Hematopoietic multipotent progenitor cell treated with erythropoietin and hydrocortisone succinate and interleukin-3 and kit ligand, for 6 days (in vitro differentiated cells): ENCODE measurements around the gene ERLEC1.
"Not testable (repeated sequence)": the region's sequence is repeated elsewhere in the genome, so short reads cannot be mapped to it uniquely, and the experiment has no call there.

Source experiments
- DNase-seq: peaks from one replicate; pipeline ENCODE4 v3.0.0-alpha.2; 2015

The ERLEC1 gene, protein sequence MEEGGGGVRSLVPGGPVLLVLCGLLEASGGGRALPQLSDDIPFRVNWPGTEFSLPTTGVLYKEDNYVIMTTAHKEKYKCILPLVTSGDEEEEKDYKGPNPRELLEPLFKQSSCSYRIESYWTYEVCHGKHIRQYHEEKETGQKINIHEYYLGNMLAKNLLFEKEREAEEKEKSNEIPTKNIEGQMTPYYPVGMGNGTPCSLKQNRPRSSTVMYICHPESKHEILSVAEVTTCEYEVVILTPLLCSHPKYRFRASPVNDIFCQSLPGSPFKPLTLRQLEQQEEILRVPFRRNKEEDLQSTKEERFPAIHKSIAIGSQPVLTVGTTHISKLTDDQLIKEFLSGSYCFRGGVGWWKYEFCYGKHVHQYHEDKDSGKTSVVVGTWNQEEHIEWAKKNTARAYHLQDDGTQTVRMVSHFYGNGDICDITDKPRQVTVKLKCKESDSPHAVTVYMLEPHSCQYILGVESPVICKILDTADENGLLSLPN

DNA sequence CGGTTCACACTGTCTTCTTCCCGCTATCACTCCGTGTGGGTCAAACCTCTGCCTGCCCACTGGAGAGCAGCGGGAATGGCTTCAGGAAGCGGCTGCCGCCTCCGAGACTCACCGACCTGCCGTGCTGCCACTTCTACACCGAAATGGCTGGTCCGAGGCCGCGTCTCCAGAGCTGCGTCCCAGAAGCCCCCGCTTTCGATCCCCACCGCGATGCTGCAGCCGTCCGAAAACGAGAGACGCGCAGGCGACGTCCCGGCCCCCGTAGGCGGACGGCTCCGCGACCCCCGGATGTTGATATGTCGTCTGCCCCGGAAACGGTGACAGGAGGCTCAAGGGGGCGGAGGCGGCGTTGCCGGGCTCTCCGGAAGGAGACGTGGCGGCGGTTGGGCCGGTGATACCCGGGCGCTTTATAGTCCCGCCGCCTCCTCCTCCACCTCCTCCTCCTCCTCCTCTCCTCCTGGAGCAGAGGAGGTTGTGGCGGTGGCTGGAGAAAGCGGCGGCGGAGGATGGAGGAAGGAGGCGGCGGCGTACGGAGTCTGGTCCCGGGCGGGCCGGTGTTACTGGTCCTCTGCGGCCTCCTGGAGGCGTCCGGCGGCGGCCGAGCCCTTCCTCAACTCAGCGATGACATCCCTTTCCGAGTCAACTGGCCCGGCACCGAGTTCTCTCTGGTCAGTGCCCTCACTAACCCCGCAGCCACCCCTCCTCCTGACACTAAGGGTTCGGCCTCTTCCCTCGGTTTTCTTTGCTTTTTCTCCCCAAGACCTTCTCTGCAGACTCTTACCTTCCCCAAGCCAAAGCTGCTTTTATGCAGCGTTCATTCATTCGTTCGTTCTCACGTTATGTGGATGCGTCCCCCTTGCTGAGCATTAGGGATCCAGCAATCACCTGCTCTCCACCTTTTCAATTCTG is at the start of gene ERLEC1, which contains the start of gene ASB3:
Gene ERLEC1, plus strand, starts transcription at position 340 of the 909 bp plus-strand sequence. Its CDS starts 167 bp downstream, at position 507.
Gene ASB3, minus strand, starts transcription at position 249 of the 909 bp plus-strand sequence. CDS start 21,381 bp downstream, outside the sequence.
- DNase-seq = peak; percentile 94

DNA sequence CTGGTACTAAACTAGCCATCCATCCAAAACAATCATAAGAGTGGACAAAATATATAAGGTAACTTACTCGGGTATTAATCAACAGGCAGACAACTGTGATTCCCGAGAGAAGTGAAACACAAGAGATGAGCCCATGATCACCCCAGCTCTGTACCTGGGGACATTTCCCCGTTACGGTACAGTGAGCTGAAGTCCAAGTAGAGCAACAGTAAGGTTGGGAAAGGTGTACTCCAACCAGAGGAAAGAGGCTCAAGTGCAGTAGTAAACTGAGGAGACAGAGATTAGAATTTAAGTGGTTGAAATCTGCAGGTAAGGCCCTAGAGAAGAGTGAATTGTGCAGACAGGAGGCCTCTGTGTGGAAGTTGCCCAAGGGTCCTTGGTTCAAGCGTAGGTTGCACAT is 49.8 kb upstream of the ERLEC1 start:
- no peak for DNase-seq

DNA sequence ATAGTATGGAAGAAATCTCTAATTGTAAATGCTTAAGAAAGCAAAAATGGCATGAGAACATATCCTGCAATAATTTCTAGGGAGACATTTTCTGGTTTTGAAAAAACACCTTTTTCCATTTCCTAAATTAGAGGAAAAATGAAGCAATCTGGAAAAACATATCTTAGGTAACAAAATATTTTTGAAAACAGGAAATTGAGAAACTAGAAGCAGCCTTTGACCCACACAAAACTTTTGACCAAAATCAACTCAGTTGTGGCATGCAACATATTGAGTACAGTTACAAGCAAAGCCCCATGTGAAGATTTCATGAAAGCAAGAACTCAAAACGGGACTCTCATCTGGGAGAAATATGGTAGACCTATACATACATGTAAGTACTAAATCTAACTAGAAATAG is 47.8 kb upstream of the ERLEC1 start:
- no peak for DNase-seq

DNA sequence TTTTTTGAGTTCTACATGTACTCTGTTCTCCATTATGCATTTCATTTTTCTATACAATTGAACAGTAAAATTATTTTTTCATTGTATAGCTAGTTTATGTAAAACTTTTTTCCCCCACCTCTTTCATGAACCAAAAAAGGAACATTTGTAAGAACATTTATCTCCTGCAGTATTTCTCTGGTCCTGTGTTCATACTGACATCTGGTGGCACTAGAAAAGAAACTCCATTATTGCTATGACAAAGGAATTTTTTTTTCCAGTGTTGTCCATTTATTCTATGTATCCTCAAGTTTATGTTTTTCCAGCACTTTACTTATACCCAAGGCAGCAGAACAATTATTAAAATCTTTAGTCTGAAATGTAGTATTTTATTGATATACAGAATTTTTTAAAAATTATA is 46.7 kb upstream of the ERLEC1 start:
- DNase-seq = peak; percentile 54

DNA sequence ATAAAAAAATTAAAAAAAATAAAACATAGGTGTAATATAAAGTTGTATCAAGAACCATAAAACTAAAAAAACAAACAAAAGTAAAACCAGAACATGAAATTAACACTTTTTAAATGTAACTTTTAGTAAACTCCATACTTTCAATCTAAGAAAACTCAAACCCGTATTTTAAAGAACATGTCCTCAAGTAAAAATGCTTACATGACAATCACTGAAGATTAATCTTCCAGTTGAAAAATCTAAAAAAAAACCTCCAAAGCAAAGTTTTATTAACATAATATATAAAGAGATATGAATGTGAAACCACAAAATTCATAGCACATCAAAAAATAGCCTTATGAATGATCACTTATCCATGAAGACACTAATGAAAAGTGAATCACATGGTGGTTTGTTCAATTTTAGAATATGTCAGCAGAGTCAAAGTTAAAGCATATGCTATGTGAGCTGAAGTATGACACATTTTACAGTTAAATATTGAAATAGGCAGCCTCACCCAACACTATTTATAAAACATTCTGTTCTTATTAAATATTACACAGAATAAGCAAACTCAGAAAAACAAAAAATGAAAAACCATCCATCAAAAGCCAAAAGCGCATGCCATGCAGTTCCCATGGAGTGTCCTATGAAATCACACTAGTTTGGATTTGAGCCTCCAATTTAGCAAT is 42.3 kb upstream of the ERLEC1 start:
- no peak for DNase-seq

DNA sequence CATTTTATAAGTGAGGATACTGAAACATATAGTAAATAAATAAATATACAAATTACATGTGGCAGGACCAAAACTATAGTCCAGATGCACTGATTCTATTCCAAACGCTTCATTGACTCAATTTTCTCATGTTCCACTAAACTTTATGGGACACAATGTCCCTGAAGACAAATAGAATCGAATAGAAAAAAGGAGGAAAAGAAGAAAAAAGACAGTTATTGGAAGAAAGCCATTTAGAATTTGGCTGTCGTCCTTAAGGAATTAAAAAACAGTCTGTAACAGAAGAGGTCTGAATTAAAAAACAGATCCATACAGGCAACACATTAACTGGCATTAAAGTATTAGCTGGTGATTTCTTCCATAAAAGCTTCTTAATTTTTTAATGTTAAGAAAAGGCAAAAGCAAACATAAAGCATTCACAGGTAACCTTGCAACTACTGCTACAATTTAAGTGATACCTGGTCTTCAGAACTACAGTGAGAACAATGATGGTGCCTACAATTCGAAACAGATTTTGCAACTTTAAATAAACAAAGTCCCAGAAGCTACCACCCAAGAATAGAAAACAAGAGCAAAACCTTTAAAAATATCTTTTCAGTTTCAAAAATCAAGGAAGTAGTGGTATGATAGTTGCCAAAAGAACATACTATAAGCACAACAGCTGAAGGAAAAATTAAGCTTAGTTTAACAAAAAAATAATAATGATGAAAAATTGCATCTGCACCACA is 36.6 kb upstream of the ERLEC1 start:
- no peak for DNase-seq

DNA sequence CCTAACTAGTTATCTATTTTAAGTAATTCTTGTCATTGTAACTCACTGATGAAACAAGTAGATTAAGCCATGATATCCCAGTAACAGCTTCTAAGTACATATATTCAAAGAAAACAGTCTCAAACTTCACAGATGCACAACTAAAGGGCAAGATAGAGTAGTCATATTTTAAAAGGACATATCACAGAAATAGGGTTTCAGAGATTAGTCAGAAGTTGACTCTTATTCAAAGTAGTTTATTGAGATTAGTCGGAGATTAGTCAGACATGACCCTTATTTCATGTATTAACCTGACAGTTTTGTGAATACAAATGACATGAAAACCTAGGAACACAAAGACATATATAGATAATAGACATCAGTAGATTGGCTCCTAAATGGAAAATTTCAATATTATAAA is 35.1 kb upstream of the ERLEC1 start:
- no peak for DNase-seq

DNA sequence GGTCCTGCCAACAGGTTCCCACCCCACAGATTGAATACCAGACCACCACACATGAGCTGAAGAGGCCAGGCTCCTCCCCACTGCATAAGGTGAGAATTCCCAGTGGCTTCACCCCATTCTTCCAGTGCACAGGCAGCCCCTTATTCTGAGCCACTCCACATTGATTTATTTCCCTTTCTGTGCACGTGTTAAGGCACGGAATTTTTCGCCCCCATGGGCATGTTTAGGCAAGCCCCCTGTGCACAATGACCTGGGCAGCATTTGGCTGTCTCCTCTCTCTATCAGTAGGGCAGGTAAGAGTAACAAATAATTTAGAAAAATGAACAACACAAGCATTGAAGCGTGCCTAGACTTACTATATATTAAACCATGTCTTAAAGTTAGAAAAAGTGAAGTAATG is 34.5 kb upstream of the ERLEC1 start:
- DNase-seq = no peak

DNA sequence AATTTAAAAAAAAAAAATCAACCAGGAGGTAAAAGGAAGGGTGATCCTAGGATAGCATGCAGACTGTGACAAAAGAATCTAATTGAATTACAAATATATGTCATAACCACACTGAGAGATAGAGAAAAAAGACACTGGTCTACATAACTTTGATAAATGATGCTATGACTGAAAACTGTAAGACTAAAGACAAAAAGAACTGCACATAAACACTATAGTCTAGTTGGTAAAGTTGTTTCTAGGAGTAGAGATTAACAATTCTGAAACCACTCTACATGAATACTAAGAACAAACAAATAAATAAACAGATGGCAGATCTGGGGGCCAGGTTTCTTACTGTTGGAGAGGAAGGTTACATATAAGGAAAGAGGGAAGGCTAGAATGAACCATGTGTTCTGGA is 33.8 kb upstream of the ERLEC1 start:
- DNase-seq = no peak

DNA sequence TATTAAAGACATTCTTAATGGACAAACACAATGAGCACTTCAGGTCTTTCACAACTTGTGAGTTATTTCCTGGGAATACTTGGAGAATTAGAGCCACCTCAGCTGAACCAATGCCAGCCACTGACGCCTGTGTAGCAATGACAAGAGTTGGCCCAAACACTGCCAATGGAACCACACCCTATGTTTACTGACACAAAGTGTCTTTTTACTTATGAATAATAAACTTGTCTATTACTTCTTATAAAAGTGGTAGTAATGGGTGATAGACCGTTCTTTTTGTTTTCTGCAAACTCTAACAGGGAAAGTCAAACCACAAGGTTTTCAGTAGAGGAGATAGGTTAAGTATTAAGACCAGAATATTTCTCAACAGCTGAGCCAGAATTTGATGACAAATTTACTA is 31.7 kb upstream of the ERLEC1 start:
- DNase-seq = peak; percentile 53

DNA sequence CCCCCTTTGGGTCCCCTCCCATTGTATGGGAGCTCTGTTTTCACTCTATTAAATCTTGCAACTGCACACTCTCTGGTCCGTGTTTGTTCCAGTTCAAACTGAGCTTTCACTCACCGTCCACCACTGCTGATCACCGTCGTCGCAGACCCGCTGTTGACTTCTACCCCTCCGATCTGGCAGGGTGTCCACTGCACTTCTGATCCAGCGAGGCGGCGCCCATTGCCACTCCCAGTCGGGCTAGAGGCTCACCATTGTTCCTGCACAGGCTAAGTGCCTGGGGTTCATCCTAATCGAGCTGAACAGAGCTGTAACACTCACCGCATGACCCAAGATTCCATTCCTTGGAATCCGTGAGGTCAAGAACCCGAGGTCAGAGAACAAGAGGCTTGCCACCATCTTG is 30.2 kb upstream of the ERLEC1 start:
- DNase-seq = no peak

DNA sequence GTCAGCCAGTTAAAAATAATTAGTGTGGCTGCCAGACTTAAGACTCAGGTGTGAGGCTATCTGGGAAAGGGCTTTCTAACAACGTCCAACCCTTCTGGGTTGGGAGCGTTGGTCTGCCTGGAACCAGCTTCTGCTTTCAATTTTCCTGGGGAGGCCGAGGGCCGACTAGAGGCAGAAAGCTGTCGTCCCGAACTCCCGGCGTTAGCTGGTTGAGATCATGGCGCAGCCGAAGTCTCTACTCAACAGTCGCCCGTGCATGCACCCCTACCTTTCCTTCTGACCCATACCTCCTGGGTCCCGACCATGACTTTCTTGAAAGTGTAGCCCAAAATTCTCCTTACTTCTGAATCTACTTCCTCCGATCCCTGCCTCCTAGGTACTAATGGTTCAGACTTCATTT is 29.6 kb upstream of the ERLEC1 start:
- not testable (repeated sequence) for DNase-seq

DNA sequence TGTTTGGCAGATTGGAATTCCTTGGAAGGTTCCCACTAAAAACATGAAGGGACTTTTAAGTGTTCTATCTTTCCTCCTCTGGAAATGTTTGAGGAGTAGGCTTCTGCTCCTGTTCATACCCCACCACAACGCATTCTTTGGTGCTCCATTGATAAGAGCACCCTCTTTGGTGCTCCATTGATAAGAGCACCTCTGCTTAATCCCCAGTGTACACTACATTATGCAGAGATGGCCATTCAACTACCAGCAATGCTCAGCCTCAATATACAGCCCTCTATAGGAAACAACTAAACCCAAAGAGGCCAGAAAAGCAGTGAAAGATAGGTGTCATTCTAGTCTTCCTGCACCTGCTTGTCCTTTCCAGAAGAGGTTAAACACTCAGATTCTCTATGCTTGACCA is 21.1 kb upstream of the ERLEC1 start:
- peak; percentile 38 for DNase-seq

DNA sequence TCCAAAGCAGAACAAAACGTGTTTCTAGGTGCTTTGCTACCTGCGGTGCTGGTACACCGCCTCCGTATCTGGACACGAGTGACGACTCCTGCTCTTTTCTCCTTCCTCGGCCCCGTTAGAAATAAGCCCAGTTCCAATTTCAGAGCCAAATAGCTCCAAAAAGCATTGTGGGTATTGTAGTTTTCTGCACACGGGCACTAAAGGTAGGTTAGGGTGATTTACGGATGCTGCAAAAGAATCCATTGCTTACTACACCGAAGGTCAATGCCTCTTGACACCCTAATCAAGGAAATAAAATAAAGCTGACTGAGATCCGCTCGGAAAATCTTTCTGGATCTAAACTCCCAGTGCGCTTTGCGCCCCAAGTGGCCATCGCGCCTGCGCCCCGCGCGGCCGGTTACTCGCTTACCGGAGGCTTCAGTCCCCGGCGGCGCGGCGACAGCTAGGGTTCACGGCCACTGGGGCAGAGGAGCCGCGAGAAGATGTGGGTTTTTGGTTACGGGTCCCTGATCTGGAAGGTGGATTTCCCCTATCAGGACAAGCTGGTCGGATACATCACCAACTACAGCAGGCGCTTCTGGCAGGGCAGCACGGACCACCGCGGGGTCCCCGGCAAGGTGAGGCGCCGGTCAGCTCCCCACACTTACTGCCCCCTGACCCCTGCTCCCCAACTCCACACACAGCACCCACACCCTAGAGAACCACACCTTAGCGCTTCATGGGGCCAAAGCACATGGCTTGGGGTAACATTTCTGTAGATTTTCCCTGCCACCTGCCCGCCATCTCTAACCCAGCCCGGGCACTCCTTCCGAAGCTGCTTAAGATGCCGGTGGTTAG is 19.2 kb upstream of the ERLEC1 start, which contains the start of gene CHAC2:
Gene CHAC2, plus strand, starts transcription at position 400 of the 837 bp plus-strand sequence. Its CDS starts 83 bp downstream, at position 483.
- peak; percentile 94 for DNase-seq

DNA sequence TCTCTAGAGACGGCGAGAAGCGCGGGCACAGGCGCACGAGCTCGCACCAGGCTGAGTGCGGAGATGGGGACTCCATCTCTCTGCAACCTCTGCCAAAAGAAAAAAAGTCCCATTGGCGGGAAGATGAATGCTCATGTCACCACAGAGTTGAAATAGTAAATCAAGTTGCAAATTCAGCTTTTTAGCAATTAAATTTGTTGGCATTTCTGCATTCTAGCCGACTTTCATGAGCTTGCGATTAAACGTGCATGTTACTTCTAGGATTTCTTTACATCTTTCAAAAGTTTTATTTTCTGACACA is 18.7 kb upstream of the ERLEC1 start:
- DNase-seq = no peak

DNA sequence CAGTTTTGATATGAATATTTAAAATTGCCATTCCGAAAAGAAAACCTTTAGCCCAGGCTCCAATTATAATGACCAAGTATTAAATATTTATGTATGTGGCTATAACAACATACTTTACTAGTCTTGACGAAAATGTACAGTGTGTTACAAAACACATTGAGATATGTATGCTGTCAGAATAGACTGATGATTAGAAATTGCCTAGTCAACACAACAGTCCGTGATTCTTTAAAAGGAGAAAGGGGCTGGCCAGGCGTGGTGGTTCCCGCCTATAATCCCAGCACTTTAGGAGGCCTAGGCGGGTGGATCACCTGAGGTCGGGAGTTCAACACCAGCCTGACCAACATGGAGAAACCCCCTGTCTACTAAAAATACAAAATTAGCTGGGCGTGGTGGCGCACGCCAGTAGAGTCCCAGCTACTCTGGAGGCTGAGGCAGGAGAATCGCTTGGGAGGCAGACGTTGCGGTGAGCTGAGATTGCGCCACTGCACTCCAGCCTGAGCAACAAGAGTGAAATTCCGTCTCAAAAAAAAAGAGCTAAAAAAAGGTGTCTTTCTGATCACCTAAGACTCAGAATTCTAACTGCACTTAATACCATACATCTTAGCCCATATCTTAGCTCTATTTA is 17.4 kb upstream of the ERLEC1 start:
- no peak for DNase-seq

DNA sequence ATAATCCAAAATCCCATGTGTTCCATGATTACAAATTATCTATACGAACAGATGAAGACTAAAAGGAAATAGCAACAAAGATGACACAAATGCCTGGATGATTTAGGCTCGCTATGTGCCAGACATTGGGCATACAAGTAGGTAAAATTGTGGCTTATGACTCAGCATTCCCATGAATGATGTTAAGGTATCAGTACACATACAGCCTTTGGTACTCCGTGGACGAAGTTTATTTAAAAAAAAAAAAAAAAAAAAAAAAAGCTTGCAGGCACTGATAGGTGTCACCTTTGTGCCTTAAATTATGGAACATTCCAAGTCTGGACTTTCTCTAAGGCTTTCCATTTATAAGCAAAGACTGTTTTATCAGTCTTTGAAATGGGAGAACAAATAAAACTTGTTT is 16.6 kb upstream of the ERLEC1 start:
- peak; percentile 65 for DNase-seq

DNA sequence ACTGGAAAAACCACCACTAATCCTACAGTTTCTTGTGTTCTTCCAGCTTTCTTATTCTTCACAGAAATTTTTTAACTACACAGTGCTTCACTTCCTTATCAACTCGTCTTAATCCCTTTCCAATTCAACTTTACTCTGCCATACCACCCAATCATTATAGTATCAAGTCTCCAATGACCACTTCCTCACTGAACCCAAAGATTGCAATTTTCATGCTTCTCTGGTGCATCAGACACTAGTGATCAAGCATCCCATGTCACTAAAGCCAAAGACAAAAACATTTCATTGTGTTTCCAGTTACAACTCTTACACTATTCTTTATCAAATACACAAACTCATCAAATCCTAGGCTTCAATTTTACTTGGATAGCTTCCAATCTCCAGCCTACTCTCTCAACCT is 9.7 kb upstream of the ERLEC1 start:
- DNase-seq = no peak

DNA sequence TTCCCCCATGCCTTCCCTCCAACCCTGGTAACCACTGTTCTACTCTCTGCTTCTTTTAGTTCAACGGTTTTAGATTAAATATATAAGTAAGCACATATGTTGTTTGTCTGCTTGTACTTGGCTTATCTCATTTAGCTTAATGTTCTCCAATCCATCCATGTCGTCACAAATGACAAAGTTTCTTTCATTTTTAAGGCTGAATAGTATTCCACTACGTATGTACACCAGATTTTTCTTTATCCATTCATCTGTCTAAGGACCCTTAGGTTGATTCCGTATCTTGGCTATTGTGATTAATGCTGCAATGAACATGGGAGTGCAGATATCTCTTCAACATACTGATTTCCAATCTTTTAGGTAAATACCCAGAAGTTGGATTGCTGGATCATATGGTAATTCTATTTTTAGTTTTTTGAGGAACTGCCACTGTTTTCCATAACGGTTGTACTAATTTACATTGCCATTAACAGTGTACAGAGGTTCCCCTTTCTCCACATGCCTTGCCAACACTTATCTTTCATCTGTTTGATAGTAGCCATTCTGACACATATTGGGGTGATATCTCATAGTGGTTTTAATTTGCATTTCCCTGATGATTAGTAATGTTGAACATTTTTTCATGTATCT is 8.2 kb upstream of the ERLEC1 start:
- peak; percentile 68 for DNase-seq

DNA sequence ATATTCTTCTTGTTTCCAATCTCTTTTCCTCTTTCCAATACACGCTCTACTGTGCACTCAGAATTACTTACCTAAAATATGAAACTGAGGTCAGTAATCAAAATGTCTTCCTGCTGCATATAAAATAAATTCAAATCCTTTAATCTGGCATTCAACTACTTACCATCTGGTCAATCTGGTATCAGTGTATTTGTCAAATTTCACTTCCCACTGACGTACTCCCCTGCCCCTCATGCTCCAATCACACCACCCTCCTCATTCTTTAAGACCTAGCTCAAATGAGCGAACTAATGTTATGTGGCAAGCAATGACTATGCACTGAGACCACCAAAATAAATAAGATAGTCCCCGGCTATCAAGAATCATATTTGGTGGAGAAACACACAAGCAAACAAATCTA is 6.8 kb upstream of the ERLEC1 start:
- no peak for DNase-seq

DNA sequence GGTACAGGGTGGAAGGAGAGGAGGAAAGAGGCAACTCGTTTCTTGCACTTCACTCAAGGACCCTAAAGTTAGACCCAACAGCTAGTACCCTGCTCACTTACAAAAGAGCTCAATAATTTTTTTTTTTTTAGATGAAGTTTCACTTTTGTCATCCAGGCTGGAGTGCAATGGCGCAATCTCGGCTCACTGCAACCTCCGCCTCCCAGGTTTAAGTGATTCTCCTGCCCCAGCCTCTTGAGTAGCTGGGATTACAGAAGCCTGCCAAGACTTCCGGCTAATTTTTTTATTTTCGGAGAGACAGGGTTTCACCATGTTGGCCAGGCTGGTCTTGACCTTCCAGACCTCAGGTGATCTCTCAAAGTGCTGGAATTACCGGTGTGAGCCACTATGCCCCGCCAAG is 4.2 kb upstream of the ERLEC1 start:
- no peak for DNase-seq
